ENCODE results near the gene ACIN1. TPM values are rescaled to one million over a fixed set of nuclear protein-coding genes. Genes with fewer than 3 reads are reported as not detected.

The ACIN1 gene
- total and polyA plus RNA-seq, 9 of the 15 experiments (the other 6 are each of a cell fraction or from before 2014, with no cell fraction given): 5.0 to 196 (median 129) TPM

- TF ChIP-seq ZNF407 (IDR thresholded peaks at IDR 0.05; ENCODE audit: low read depth) (no peak), MBD2 (IDR thresholded peaks at IDR 0.05; ENCODE audit: borderline replicate concordance, low read depth) (no peak), ZNF511 (CRISPR knock-in tag; IDR thresholded peaks at IDR 0.05) (peak; percentile 74; the same call in 1 of the 2 replicates), ZNF121 (CRISPR knock-in tag; conservative IDR thresholded peaks at IDR 0.05) (0 out of 2 replicates have a peak, but pooled peaks have one; percentile 4), PRDM10 (IDR thresholded peaks at IDR 0.05; ENCODE audit: partially characterized antibody) (peak; percentile 37), NEUROD1 (IDR thresholded peaks at IDR 0.05; ENCODE audit: borderline replicate concordance, low read depth, low read length, partially characterized antibody) (no peak), BCOR (IDR thresholded peaks at IDR 0.05) (no peak), EWSR1 (IDR thresholded peaks at IDR 0.05; ENCODE audit: borderline replicate concordance, low read depth, partially characterized antibody) (no peak), CREB1 (IDR thresholded peaks at IDR 0.05) (0 out of 2 replicates have a peak, but pooled peaks have one; percentile 9), CREB1 (CRISPR knock-in tag; IDR thresholded peaks at IDR 0.05) (0 out of 2 replicates have a peak, but pooled peaks have one; percentile 30), GABPB1 (CRISPR knock-in tag; IDR thresholded peaks at IDR 0.05) (peak; percentile 72; the same call in 1 of the 2 replicates), NBN (IDR thresholded peaks at IDR 0.05; ENCODE audit: low read depth) (0 out of 2 replicates have a peak, but pooled peaks have one; percentile 44), FOXK1 (CRISPR knock-in tag; IDR thresholded peaks at IDR 0.05; ENCODE audit: borderline replicate concordance) (0 out of 2 replicates have a peak, but pooled peaks have one; percentile 52)
Measured at GRCh38 chr14:23057757-23058653, 36.9 kb downstream of the ACIN1 start (continued).

Data from K562 (cell line).